ENCODE results near the gene DHRSX. TPM values are rescaled to one million over a fixed set of nuclear protein-coding genes. Genes with fewer than 3 reads are reported as not detected.

The DHRSX gene
- total and polyA plus RNA-seq, 10 of the 15 experiments (the other 5 are each of a cell fraction or from before 2014, with no cell fraction given): 1.7 to 39.5 (median 16.5) TPM

GRCh38 chrX:2360731-2361130, 140.0 kb downstream of the DHRSX start:
- Histone ChIP-seq H3K27me3 (replicated peaks in 1 of 2; ENCODE audit: control insufficient read depth in 2 of 2, insufficient read depth in 2 of 2, low read length in 1 of 2) (no peaks in the 10 kb centered on the region), H3K9me3 (replicated peaks; ENCODE audit: control insufficient read depth, insufficient read depth, low read length) (peaks cover 2% of the 10 kb centered on the region; the same call in 1 of the 3 replicates), H4K20me1 (ENCODE audit: control insufficient read depth, insufficient read depth) (no peaks in the 10 kb centered on the region), H3K4me2 (ENCODE audit: control insufficient read depth, insufficient read depth) (no peak overlapping the region), H3K79me2 (ENCODE audit: control insufficient read depth, insufficient read depth, low read length) (no peaks in the 10 kb centered on the region), H3K4me1 (ENCODE audit: control insufficient read depth, insufficient read depth, low read length) (no peaks in the 10 kb centered on the region), H2AFZ (ENCODE audit: control insufficient read depth, low read depth, low read length) (no peak overlapping the region), H3K27ac (ENCODE audit: control insufficient read depth, insufficient read depth) (no peak overlapping the region), H3K36me3 (ENCODE audit: control insufficient read depth in 2 of 2, insufficient read depth in 2 of 2, low read length in 1 of 2) (no peaks in the 10 kb centered on the region), H3K9ac (ENCODE audit: control insufficient read depth, insufficient read depth, low read length) (no peak overlapping the region), H3K4me3 (no peak overlapping the region)
- DNase-seq (ENCODE audit: low read depth, low spot score): no peak
- BruUV-seq (replicated peaks): no TSS peak
- intact Hi-C loops (cut with micrococcal nuclease; ENCODE audit: unreplicated experiment) (no loop called here), in situ Hi-C loops (cut with MboI) (no loop called here)
- no peak for ATAC-seq
- SMC1A ChIA-PET (ENCODE audit: uncharacterized antibody, unreplicated experiment): no interaction called here
- RAD21 ChIA-PET (ENCODE audit: unreplicated experiment): no interaction called here
- 79% methylated on average over 9 of the region's 9 CpGs for WGBS (ENCODE audit: insufficient coverage, insufficient replicate concordance, low lambda C conversion rate, missing lambda C conversion rate)
- POLR2A ChIA-PET: no interaction called here
- CTCF ChIA-PET: no interaction called here
- no peak for FAIRE-seq
- TF ChIP-seq EED (IDR thresholded peaks at IDR 0.05; ENCODE audit: low read depth) (no peak), CHD1 (IDR thresholded peaks at IDR 0.05; ENCODE audit: low read depth, low read length) (no peak), BCLAF1 (IDR thresholded peaks at IDR 0.05) (no peak), BCL3 (IDR thresholded peaks at IDR 0.05; ENCODE audit: borderline replicate concordance, insufficient read depth, low read depth, low read length, poor library complexity, severe bottlenecking) (no peak), MEF2B (IDR thresholded peaks at IDR 0.05; ENCODE audit: partially characterized antibody, poor library complexity, severe bottlenecking) (no peak), MAX (IDR thresholded peaks at IDR 0.05; ENCODE audit: low read depth, low read length) (no peak), E4F1 (IDR thresholded peaks at IDR 0.05; ENCODE audit: borderline replicate concordance, partially characterized antibody) (no peak), MEF2A (IDR thresholded peaks at IDR 0.05; ENCODE audit: insufficient read depth, low read depth, low read length) (no peak), POLR2AphosphoS5 (IDR thresholded peaks at IDR 0.05; ENCODE audit: low read length) (no peak), TCF12 (IDR thresholded peaks at IDR 0.05; ENCODE audit: low read depth, low read length) (no peak), SUZ12 (IDR thresholded peaks at IDR 0.05; ENCODE audit: unreplicated experiment) (no peak), NFYB (IDR thresholded peaks at IDR 0.05; ENCODE audit: insufficient read depth, low read depth, low read length) (no peak), SIN3A (IDR thresholded peaks at IDR 0.05; ENCODE audit: low read depth, low read length) (no peak), SMAD5 (IDR thresholded peaks at IDR 0.05; ENCODE audit: low read depth) (no peak), ZNF384 (IDR thresholded peaks at IDR 0.05; ENCODE audit: borderline replicate concordance, low read depth, low read length) (no peak)
